Prostate gland (tissue), 2 donors: ENCODE data around the gene FASTKD1. TPM values are rescaled to one million over a fixed set of nuclear protein-coding genes. Genes with fewer than 3 reads are reported as not detected.
"Not testable (repeated sequence)": the region's sequence is repeated elsewhere in the genome, so short reads cannot be mapped to it uniquely, and the experiment has no call there.

Source experiments
- DNase-seq: peaks from one replicate; pipeline ENCODE4 v3.0.0-alpha.2; 2019; ENCODE audit warnings: low spot score
- H3K27ac ChIP-seq, 2 donors: fragments of 200-600 bp; sonication (generic); 2 replicates each; pipeline ENCODE4 v1.5.1; 2017 to 2019
- H3K27me3 ChIP-seq: fragments of 200-600 bp; sonication (generic); replicated peaks from 2 replicates; pipeline ENCODE4 v1.5.1; 2019; ENCODE audit not compliant: insufficient read depth
- H3K36me3 ChIP-seq, 2 donors: fragments of 200-600 bp; sonication (generic); 1 replicate in 1 of 2; 2 replicates in 1 of 2; pipeline versions ENCODE4 v1.5.1 to v1.8.1; 2017 to 2019
- H3K4me1 ChIP-seq: fragments of 200-600 bp; sonication (generic); replicated peaks from 2 replicates; pipeline ENCODE4 v1.5.1; 2019
- H3K4me3 ChIP-seq, 2 donors: fragments of 200-600 bp; sonication (generic); 2 replicates each; pipeline ENCODE4 v1.5.1; 2017 to 2019
- H3K9me3 ChIP-seq: fragments of 200-600 bp; sonication (generic); 2 replicates; pipeline ENCODE4 v1.5.1; 2017
- CTCF ChIP-seq, 4 experiments: fragments of 200-600 bp in 2 of 4; fragments of 450-650 bp in 2 of 4; sonication (generic) in 2 of 4; IDR thresholded peaks; 1 replicate in 3 of 4; 2 replicates in 1 of 4; pipeline ENCODE4 v1.5.1; 2016 to 2019; ENCODE audit warnings: antibody characterized with exemption in 4 of 4, mild to moderate bottlenecking in 2 of 4, moderate library complexity in 2 of 4
- POLR2A ChIP-seq: fragments of 450-650 bp; IDR thresholded peaks from one replicate; pipeline ENCODE4 v1.6.1; 2016; ENCODE audit warnings: antibody characterized with exemption, mild to moderate bottlenecking
- POLR2AphosphoS5 ChIP-seq: sonication (generic); formaldehyde crosslinking; IDR thresholded peaks from one replicate; pipeline ENCODE4 v1.6.1; 2017; ENCODE audit warnings: antibody characterized with exemption
- WGBS: methylation state at CpG from one replicate; pipeline ENCODE4 v1.1.5; 2018; 5-methylcytosine and 5-hydroxymethylcytosine counted together
- intact Hi-C: fragments of 100-400 bp; cut with DNase I; formaldehyde crosslinking; loops from one replicate; pipeline ENCODE4 v1.14.2; 2022
- total RNA-seq, 2 donors: library from RNA; depleted of rRNA; stranded (reverse); fragments of >200 nt; gene quantifications; one replicate each; pipeline ENCODE4 v1.1.0, GENCODE V29; 2016

FASTKD1 gene
- total RNA-seq, 2 donors from 2014 or later: 6.2 to 11.2 TPM

GRCh38 chr2:169565686-169566085, 8.0 kb downstream of the FASTKD1 start:
- intact Hi-C loops: no loop called here

GRCh38 chr2:169562519-169562918, 11.1 kb downstream of the FASTKD1 start:
- intact Hi-C loops: no loop called here
- H3K4me1 ChIP-seq: no peaks in the 10 kb centered on the region
- no peak overlapping the region for H3K4me3 ChIP-seq
- no peak for DNase-seq
- H3K9me3 ChIP-seq: no peaks in the 10 kb centered on the region
- H3K27ac ChIP-seq: no peak overlapping the region
- WGBS: 79% methylated on average over 2 of the region's 2 CpGs
- no peak for TF ChIP-seq POLR2A
- TF ChIP-seq POLR2AphosphoS5: no peak
- TF ChIP-seq CTCF (IDR thresholded peaks at IDR 0.05): no peak
- H3K36me3 ChIP-seq: no peaks in the 10 kb centered on the region
- H3K27me3 ChIP-seq: no peaks in the 10 kb centered on the region

More at GRCh38 chr2:169565686-169566085, 8.0 kb downstream of the FASTKD1 start:
- TF ChIP-seq CTCF (IDR thresholded peaks at IDR 0.05) (no peak), POLR2AphosphoS5 (no peak), POLR2A (no peak)
- no peaks in the 10 kb centered on the region for H3K36me3 ChIP-seq
- H3K9me3 ChIP-seq: no peaks in the 10 kb centered on the region
- no peaks in the 10 kb centered on the region for H3K4me1 ChIP-seq
- DNase-seq: no peak
- 41% methylated on average over 1 of the region's 1 CpG for WGBS
- H3K4me3 ChIP-seq: no peak overlapping the region
- H3K27me3 ChIP-seq: no peaks in the 10 kb centered on the region
- H3K27ac ChIP-seq: no peak overlapping the region

DNA sequence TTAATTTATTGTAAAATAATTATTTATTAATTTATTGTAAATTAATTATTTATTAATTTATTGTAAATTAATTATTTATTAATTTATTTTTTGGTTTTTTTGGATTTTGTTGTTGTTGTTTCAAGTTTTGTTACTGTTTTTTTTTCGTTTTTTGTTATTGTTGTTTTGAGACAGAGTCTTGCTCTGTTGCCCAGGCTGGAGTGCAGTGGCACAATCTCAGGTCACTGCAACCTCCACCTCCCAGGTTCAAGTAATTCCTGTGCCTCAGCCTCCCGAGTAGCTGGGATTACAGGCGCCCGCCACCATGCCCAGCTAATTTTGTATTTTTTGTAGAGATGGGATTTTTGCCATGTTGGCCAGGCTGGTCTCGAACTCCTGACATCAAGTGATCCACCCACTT, 11.6 kb downstream of the FASTKD1 start:
- H3K4me3 ChIP-seq, H3K27me3 ChIP-seq, H3K27ac ChIP-seq, intact Hi-C loops, H3K9me3 ChIP-seq, H3K36me3 ChIP-seq, DNase-seq, H3K4me1 ChIP-seq: not testable (repeated sequence)
- WGBS: 94% methylated on average over 5 of the region's 5 CpGs

GRCh38 chr2:169561364-169561763, 12.3 kb downstream of the FASTKD1 start:
- intact Hi-C loops: no loop called here
- WGBS: 100% methylated on average over 1 of the region's 1 CpG

DNA sequence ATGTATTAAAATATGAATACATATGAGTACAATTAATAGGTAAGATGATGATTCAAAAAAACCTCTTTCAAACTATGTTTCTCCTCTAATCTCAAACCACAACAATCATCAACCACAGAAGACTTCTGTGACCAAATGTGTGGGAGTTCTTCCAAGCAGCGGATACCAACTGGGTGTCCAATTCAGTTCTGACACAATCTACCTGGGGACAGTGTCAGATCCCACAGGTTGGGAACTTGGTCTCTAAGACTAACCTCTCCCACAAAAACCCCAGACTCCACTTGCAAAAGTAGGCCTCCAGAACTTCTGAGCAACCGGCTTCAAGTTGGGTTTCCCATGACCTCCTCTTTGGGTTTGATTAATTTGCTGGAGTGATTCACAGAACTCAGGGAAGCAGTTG, 26.9 kb downstream of the FASTKD1 start:
- H3K27ac ChIP-seq: no peak overlapping the region
- intact Hi-C loops: no loop called here
- no peaks in the 10 kb centered on the region for H3K4me1 ChIP-seq
- H3K4me3 ChIP-seq: no peak overlapping the region
- no peaks in the 10 kb centered on the region for H3K27me3 ChIP-seq
- no peaks in the 10 kb centered on the region for H3K36me3 ChIP-seq
- DNase-seq: no peak
- WGBS: 100% methylated on average over 2 of the region's 2 CpGs
- TF ChIP-seq CTCF (IDR thresholded peaks at IDR 0.05) (no peak), POLR2A (no peak), POLR2AphosphoS5 (no peak)
- no peaks in the 10 kb centered on the region for H3K9me3 ChIP-seq

More at GRCh38 chr2:169561364-169561763, 12.3 kb downstream of the FASTKD1 start:
- no peak overlapping the region for H3K4me3 ChIP-seq
- H3K27ac ChIP-seq: no peak overlapping the region
- H3K4me1 ChIP-seq: no peaks in the 10 kb centered on the region
- H3K27me3 ChIP-seq: no peaks in the 10 kb centered on the region
- DNase-seq: no peak
- TF ChIP-seq CTCF (IDR thresholded peaks at IDR 0.05) (no peak), POLR2A (no peak), POLR2AphosphoS5 (no peak)
- no peaks in the 10 kb centered on the region for H3K36me3 ChIP-seq
- H3K9me3 ChIP-seq: no peaks in the 10 kb centered on the region
